Ramos (cell line): ENCODE data around the gene ZNF609.
"Not testable (repeated sequence)": the region's sequence is repeated elsewhere in the genome, so short reads cannot be mapped to it uniquely, and the experiment has no call there.

ENCODE experiments used
- in situ Hi-C: fragments of 300-500 bp; cut with MboI; formaldehyde crosslinking; loops from one replicate; pipeline ENCODE4 v1.14.3; 2022; ENCODE audit warnings: low sequenced_read_pairs; ENCODE audit not compliant: unreplicated experiment

ZNF609 gene

GRCh38 chr15:64636556-64636955 is 176.2 kb downstream of the ZNF609 start:
- in situ Hi-C loops, result no loop called here

GRCh38 chr15:64637412-64637811 is 177.0 kb downstream of the ZNF609 start:
- in situ Hi-C loops, result no loop called here

- in situ Hi-C loops, result not testable (repeated sequence)
Observed at GRCh38 chr15:64639744-64640143, 179.4 kb downstream of the ZNF609 start.

GRCh38 chr15:64640146-64640871 is 179.9 kb downstream of the ZNF609 start:
- in situ Hi-C loops, result no loop called here

- in situ Hi-C loops, result no loop called here
Observed at GRCh38 chr15:64642875-64643274, 182.5 kb downstream of the ZNF609 start.

- in situ Hi-C loops, result no loop called here
Observed at GRCh38 chr15:64643685-64644084, 183.3 kb downstream of the ZNF609 start.

GRCh38 chr15:64644811-64645210 is 184.4 kb downstream of the ZNF609 start:
- in situ Hi-C loops, result not testable (repeated sequence)

GRCh38 chr15:64645995-64646394 is 185.6 kb downstream of the ZNF609 start:
- in situ Hi-C loops, result no loop called here

- in situ Hi-C loops, result no loop called here
Observed at GRCh38 chr15:64647367-64647766, 187.0 kb downstream of the ZNF609 start.

- in situ Hi-C loops, result no loop called here
Observed at GRCh38 chr15:64650552-64650951, 190.2 kb downstream of the ZNF609 start.

GRCh38 chr15:64651601-64652191 is 191.3 kb downstream of the ZNF609 start:
- in situ Hi-C loops, result no loop called here

- in situ Hi-C loops, result no loop called here
Observed at GRCh38 chr15:64653757-64654156, 193.4 kb downstream of the ZNF609 start.

GRCh38 chr15:64656508-64656907 is 196.1 kb downstream of the ZNF609 start:
- in situ Hi-C loops, result no loop called here

GRCh38 chr15:64665179-64665578 is 204.8 kb downstream of the ZNF609 start:
- in situ Hi-C loops, result no loop called here

GRCh38 chr15:64667736-64668161 is 207.4 kb downstream of the ZNF609 start:
- in situ Hi-C loops, result no loop called here

- in situ Hi-C loops, result no loop called here
Observed at GRCh38 chr15:64673866-64674265, 213.5 kb downstream of the ZNF609 start.

- in situ Hi-C loops, result no loop called here
Observed at GRCh38 chr15:64678126-64678819, 217.9 kb downstream of the ZNF609 start.

GRCh38 chr15:64680097-64680496 is 219.7 kb downstream of the ZNF609 start:
- in situ Hi-C loops, result no loop called here

- in situ Hi-C loops, result no loop called here
Observed at GRCh38 chr15:64681424-64682024, 221.1 kb downstream of the ZNF609 start.

- in situ Hi-C loops, result no loop called here
Observed at GRCh38 chr15:64682255-64682654, 221.9 kb downstream of the ZNF609 start.

GRCh38 chr15:64683378-64683777 is 223.0 kb downstream of the ZNF609 start:
- in situ Hi-C loops, result no loop called here
